HepG2 (cell line): ENCODE results near the gene MT1HL1.
"Not testable (repeated sequence)": the region's sequence is repeated elsewhere in the genome, so short reads cannot be mapped to it uniquely, and the experiment has no call there.

Source experiments
- CTCF ChIP-seq: sonication (generic); formaldehyde crosslinking; IDR thresholded peaks from 2 replicates; pipeline ENCODE4 v1.5.0; 2020; ENCODE audit warnings: mild to moderate bottlenecking, missing genetic modification reagents, moderate library complexity
- ERF ChIP-seq: IDR thresholded peaks from 2 replicates; pipeline ENCODE4 v1.6.1; 2018; ENCODE audit warnings: missing biosample characterization, missing genetic modification reagents
- NR3C1 ChIP-seq: sonication (generic); formaldehyde crosslinking; IDR thresholded peaks from 2 replicates; pipeline ENCODE4 v1.4.0; 2020; ENCODE audit warnings: missing genetic modification reagents
- STAT5B ChIP-seq: sonication (generic); formaldehyde crosslinking; IDR thresholded peaks from 2 replicates; pipeline ENCODE4 v1.4.0; 2020; ENCODE audit warnings: missing genetic modification reagents
- ZNF567 ChIP-seq: sonication (generic); formaldehyde crosslinking; IDR thresholded peaks from 2 replicates; pipeline ENCODE4 v1.8.1; 2023; ENCODE audit warnings: mild to moderate bottlenecking, missing genetic modification reagents, borderline replicate concordance

GRCh38 chr1:236981431-236981830 lies 22.8 kb downstream of the MT1HL1 start:
- not testable (repeated sequence) for TF ChIP-seq STAT5B (CRISPR knock-in tag); ZNF567 (CRISPR knock-in tag); CTCF; ERF (CRISPR knock-in tag); NR3C1 (CRISPR knock-in tag)
